ENCODE measurements around the gene PDLIM7.

PDLIM7 gene

GRCh38 chr5:177504086-177505056 is 7.0 kb upstream of the PDLIM7 start:
- DNase-seq, result no peak

DNA sequence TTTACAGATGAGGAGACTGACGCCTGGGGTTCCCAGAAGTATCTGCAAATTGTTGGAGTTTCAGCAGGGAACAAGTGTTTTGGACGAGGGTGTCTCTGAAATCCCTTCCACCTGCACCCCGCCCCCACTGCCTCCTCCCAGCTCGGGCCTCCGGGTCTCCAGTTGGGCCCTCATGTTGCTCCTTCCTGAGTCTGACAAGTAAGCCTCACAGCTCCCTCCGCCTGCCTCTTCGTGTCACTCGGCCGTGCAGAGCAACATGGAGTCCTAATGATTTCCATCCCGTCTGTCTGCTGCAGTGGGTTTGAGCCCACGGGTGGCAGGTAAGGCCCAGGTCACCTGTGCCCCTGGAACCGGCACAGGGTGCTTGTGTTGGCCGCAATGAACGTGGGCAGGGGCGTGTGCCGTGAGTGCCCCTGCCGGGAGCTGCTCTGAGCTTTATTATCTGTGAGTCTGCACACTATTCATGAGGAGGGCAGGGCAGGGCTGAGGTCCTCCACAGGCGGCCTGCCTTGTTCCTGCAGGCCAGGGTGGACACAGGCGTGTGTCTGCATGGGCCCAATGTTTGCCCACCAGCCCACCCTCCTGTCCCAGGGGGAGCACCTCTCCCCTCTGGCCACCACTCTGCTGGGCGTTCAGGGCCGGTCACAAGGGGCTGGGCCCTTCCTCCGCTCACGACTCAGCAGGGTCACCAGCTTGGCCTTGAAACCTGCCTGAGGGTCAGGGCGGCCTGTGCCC is 6.1 kb upstream of the PDLIM7 start:
- no peak for DNase-seq

GRCh38 chr5:177502886-177503285 is 5.5 kb upstream of the PDLIM7 start:
- DNase-seq, result no peak

DNA sequence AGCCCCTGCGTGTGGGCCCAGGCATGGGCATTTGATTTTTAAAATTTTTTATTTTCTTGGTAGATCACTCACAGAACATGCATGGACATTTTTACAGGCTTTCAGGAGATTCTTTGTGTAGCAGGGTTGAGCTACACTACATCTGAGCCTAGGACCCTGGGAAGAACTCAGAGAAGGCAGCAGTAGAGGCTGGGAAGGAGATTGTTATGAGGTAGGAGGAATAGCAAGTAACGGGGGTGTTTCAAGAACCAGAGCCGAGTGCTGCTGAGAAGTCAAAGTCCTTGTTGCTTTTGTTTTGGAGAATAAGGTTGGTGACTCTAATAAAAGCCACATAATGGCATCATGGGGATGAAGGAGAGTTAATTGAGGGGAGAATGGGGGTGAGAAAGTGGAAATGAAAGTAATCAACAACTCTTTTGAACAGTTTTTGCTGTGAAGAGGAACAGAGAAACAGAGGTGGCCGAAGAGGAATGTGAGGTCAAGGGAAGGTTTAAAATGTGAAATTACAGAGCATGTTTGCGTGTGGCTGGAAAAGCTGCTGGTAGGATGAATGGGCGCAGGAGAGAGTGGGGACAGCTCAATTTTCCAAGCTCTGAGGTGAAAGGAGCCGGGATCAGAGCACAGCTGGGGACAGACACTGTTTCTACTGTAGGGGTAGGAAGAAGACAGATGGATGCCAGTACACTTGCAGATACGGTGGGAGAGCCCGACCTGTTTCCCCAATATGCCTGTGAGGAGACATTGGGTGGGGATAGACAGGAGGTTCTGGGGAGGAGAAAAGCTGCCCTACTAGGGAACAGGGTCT is 4.7 kb upstream of the PDLIM7 start:
- DNase-seq, result no peak

DNA sequence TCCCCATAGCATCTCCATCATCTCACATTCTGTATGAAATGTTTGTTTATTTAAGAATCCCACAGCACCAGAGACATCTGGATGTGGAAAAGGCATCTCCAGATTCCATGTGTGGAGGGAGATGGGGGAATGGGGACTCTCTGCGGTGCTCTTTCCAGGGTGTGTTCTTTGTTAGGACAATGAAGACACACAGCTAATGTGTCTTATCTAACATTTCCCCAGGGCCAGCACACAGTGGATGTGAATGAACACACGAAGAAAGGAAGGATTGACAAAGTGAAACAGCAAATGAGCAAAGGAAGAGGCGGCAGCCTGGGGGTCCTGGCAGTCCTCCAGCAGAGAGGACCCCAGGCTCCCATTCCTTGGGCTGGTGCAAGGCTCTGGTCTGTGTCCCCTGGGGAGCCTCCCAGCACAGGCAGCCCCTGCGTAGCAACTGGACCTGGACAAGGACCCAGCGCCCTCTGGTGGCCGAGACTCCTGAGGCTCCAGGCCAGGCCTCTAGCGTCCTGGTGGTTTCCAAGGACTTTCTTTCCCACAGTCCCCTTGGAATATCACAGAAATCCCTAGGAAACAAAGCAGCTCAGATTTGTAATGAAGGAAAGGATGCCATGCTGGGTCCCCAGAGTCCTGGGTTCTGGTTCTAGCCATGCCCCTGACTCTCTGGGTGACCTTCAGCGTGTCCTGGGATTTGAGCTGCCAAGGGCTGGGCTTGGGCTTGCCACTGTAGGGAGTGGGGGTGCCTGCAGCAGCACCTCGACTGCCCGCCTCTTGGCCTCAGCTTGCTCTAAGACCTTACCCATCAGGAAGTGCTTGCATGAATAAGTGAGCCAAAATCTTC is 3.5 kb upstream of the PDLIM7 start:
- DNase-seq, result peak; percentile 79 to 84

- no peak for DNase-seq
Measured at GRCh38 chr5:177499842-177500241, 2.4 kb upstream of the PDLIM7 start.

DNA sequence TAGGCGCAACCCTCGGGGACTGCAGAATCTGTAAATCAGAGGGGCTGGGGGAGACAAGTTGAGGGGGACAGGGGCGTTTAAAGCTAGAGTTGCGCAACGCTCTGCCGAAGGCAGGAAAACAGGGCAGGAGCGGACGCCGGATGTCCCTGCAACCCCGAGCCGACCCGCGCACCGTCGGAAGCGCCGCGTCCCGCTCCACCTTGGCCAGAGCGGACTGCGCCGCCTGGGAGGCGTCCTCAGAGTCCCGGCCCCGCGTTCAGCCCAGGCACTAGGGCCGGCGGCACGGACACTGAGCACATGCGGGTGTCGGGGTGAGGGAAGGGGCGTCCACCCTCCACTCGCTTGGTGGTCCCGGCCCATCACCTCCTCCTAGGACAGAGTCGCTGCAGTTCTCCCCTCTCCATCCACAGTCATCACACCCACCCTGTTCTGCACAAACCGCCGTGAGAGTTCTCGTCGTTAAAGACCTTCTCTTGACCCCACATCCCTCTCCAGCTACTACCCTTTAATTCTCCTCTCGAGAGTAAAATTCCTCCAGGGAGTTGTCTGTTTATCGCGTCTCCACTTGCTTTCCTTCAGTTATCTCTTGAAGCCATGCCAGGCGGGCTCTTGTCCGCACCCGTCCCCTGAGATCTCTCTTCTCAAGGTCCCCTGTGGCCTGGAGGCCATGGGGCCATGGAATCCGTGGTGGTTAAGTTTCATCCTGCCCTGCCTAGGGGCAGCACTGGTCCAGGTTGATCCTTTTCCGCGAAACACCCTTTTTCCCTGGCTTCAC is 796 bp upstream of the PDLIM7 start:
- DNase-seq, result no peak

DNA sequence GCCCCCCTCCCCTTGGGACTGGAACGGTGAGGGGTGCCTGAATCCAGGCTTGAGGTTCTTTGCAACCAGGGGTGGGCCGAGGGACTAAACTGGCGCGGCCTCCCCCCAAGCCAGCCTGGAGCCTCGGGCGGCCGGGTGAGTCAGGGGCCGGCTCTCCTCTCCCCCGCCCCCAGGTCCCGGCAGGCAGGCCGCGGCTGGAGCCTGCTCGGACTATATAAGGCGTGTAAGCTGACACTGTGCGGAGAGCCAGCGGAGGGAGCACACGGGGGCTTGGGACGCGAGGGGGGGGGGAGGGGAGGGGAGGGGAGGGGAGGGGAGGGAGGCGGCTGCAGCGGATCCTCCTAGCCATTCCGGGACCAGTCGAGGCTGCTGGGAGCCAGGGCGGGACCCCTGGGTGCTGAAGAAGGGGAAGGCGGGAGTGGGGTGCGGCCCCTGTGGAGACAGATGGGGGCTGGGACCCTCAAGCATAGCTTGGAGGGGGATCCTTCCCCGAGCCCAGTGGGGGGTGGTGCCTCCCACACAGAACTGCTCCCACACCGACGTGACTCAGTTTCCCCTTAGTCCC is 595 bp downstream of the PDLIM7 start:
- peak; percentile 19 to 46 for DNase-seq

GRCh38 chr5:177496070-177496726 is 1.2 kb downstream of the PDLIM7 start:
- no peak for DNase-seq

- DNase-seq, result no peak
Measured at GRCh38 chr5:177495243-177496060, 2.0 kb downstream of the PDLIM7 start.

DNA sequence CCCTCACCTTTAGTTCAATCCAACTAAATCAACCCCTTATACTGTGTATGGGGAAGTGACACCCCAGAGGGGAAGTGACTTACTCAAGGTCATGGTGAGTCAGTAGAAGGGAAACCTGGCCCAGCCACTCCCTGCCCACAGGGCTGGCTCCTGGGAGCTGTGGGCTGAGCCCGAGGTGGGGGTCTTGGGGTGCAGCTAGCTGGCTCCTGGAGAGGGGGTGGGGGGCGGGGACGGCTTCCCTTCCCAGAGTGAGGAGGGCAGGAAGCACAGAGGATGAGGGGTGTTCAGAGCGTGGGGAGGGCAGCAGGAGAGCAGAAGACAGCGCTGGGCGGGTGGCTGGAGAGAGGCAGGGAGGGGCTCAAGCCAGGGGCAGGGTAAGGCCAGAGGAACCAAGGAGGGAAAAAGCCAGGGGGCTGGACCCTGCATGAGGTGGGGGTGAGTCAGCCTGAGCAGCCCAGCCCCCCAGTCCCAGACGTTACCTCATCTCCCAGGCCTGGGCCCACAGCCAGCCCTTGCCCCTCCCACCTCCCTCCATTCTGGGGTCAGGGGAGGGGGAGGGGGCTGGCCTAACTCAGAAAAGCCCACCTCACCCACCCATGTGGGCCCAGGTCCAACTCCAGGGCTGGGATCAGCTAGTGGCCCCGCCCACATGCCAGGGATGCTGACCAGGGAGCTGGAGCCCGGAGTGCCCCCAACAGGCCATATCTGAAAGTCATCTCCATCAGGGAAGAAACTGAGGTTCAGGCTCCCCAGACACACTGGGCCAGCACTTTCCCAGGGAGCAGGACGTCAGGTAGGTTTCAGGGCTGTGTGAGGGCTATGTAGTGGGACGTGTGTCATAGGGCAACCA is 2.8 kb downstream of the PDLIM7 start:
- DNase-seq, result no peak

DNA sequence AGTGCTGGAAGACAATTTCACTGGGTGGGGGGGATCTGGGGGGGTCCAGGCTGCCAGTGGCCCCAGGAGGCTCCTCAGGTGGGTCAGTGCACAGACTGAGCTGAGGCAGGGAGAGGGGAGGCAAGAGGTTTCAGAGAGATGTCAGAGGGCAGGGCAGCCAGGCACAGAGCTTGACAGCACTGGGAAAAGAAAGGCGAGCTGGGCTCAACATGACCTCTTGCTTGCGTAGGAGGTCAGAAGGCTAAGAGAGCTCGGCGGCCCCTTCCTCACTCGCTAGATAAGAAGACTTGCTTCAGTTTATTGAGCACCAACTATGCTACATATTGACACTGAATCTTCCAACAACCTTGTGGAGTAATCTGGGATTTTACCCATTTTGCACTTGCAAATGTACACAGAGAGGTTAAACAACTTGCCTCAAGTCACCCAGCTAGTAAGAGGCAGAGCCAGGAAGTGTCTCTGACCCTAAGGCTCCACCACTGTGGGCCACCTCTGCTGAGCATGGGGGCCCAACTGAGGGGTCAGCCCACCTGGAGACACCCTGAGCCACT is 3.5 kb downstream of the PDLIM7 start:
- DNase-seq, result no peak

DNA sequence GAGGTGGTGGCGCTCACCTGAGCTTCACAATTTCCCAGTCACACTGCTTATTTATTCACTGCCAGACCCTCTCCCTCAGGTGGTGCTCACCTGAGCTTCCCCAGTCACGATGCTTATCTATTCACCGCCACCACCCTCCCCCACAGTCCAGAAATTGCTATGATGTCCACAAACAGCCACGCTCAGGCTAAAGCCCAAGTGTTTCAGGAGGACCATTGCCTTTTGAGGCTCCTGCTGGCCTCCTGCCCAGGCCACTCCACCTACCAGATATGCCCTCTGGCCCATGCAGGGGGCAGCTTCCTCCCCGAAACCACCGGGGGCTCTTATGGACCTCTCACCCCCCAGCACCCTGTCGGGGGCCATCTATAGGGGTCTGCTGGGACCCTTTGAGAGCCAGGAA is 4.6 kb downstream of the PDLIM7 start:
- no peak for DNase-seq

DNA sequence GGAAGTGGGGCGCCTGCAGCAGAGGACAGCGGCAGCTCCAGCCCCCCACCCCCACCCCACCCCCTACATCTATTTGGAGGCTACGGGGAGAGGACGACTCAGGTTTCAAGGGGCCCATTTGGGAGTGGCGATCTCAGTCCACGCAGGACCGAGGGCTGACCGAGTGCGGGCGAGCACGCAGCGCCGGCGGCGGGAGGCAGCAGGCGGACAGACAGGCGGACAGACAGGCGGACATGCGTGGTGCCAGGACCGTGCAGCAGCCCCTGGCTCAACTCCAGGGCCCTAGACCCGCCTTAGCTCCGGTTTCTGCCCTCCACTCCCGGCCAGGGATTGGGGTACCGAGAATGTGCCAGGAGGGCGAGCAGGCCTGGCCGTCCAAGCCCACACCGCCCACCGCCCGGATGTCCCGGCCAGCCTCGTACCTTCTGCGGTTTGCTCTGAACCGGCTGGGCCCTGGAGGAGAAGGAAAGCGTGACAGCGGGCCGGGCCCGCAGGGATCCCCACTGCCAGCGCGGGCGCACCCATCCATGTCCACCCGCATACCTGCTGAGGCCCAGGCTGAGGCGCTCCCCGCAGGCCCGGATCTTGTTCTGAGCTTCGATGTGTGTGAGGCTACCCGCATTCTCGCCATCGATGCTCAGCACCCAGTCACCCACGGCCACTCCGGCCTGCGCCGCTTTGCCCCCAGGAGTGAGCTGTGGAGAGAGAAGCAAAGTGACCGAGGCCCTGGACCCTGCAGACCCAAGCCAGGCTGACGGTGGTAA is 5.2 kb downstream of the PDLIM7 start:
- no peak for DNase-seq

GRCh38 chr5:177491429-177491945 is 5.9 kb downstream of the PDLIM7 start:
- no peak for DNase-seq

GRCh38 chr5:177490992-177491391 is 6.4 kb downstream of the PDLIM7 start:
- DNase-seq, result no peak

DNA sequence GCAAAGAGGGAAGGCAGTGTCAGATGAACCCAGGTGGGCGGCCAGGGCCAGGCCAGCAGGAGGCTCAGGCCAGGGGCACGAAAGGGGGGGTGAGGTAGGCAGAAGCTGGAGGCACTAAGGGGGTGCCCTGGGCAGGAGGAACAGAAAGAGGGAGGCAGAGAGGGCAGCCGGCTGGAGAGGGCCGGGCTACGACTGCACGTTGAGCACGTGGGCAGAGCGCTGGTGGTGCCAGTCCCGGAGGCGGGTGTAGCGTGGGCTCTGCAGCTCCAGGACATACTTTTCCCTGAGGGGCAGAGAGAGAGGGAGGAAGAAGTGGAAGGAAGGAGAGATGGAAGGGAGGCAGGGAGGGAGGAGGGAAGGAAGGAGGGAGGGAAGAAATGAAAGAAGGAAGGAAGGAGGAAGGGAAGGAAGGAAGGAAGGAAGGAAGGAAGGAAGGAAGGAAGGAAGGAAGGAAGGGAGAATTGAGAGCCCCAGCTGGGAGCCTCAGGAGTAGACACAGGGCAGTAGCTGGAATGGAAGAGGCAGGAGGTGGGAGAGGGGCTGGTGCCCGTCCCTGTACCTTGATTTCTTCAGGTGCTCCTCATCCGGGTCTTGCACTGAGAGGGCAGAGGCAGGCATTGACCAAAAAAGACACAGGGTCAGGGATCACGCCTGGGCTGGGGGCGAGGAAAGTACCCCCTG is 7.0 kb downstream of the PDLIM7 start:
- no peak for DNase-seq

Measured in NCI-H2081 (cell line).